HT-29 (cell line): ENCODE results near the gene CYP4Z1. TPM values are rescaled to one million over a fixed set of nuclear protein-coding genes. Genes with fewer than 3 reads are reported as not detected.
A peak's percentile ranks its signal among the peaks of the same experiment; 100 is the strongest.
"Not testable (repeated sequence)": the region's sequence is repeated elsewhere in the genome, so short reads cannot be mapped to it uniquely, and the experiment has no call there.

ENCODE experiments used
- DNase-seq: peaks from one replicate; pipeline ENCODE4 v3.0.0-alpha.2; 2015; ENCODE audit warnings: low spot score
- total RNA-seq: library from RNA; depleted of rRNA; stranded (reverse); fragments of >200 nt; shearing (Covaris generic); gene quantifications from 2 replicates; pipeline ENCODE4 v1.2.3, GENCODE V29; 2014; rRNA removed

CYP4Z1 gene
- not detected in 2 replicates for total RNA-seq

- no peak for DNase-seq
These were observed at the start of gene CYP4Z1 for GRCh38 chr1:47067097-47067594. TSS of gene CYP4Z1 (plus strand) at chr1:47067231. CDS start at chr1:47067491, 260 bp downstream.

- DNase-seq = no peak
These were observed 46.0 kb upstream of the CYP4Z1 start for GRCh38 chr1:47021070-47021469.

GRCh38 chr1:47023268-47024140 lies 43.5 kb upstream of the CYP4Z1 start, which contains the start of gene CYP4X1:
TSS of gene CYP4X1 (plus strand) at chr1:47023669. CDS start at chr1:47023818, 149 bp downstream.
- DNase-seq = no peak

GRCh38 chr1:47024141-47024801 lies 42.8 kb upstream of the CYP4Z1 start:
- DNase-seq = no peak

- DNase-seq = no peak
These were observed 36.7 kb upstream of the CYP4Z1 start for GRCh38 chr1:47030170-47030805.

GRCh38 chr1:47031059-47031458 lies 36.0 kb upstream of the CYP4Z1 start:
- DNase-seq = peak; percentile 7

GRCh38 chr1:47031585-47031984 lies 35.4 kb upstream of the CYP4Z1 start:
- DNase-seq = no peak

- no peak for DNase-seq
These were observed 30.3 kb upstream of the CYP4Z1 start for GRCh38 chr1:47036764-47037163.

- DNase-seq = no peak
These were observed 7.7 kb upstream of the CYP4Z1 start for GRCh38 chr1:47059376-47059775.

- not testable (repeated sequence) for DNase-seq
These were observed 2.0 kb downstream of the CYP4Z1 start for GRCh38 chr1:47069080-47069479.

- DNase-seq = not testable (repeated sequence)
These were observed 2.5 kb downstream of the CYP4Z1 start for GRCh38 chr1:47069509-47069908.

GRCh38 chr1:47089356-47089755 lies 22.3 kb downstream of the CYP4Z1 start:
- peak; percentile 54 for DNase-seq

GRCh38 chr1:47091476-47091875 lies 24.4 kb downstream of the CYP4Z1 start:
- DNase-seq = not testable (repeated sequence)

GRCh38 chr1:47104816-47105215 lies 37.8 kb downstream of the CYP4Z1 start:
- DNase-seq = no peak

GRCh38 chr1:47106792-47107191 lies 39.8 kb downstream of the CYP4Z1 start:
- no peak for DNase-seq

- DNase-seq = peak; percentile 53
These were observed 41.0 kb downstream of the CYP4Z1 start for GRCh38 chr1:47107851-47108574.

- DNase-seq = not testable (repeated sequence)
These were observed 42.5 kb downstream of the CYP4Z1 start for GRCh38 chr1:47109482-47109881.

- no peak for DNase-seq
These were observed 46.1 kb downstream of the CYP4Z1 start for GRCh38 chr1:47113178-47113577.

GRCh38 chr1:47121039-47121438 lies 54.0 kb downstream of the CYP4Z1 start:
- DNase-seq = not testable (repeated sequence)

- DNase-seq = not testable (repeated sequence)
These were observed 57.8 kb downstream of the CYP4Z1 start for GRCh38 chr1:47124834-47125233.

- not testable (repeated sequence) for DNase-seq
These were observed 60.0 kb downstream of the CYP4Z1 start for GRCh38 chr1:47126997-47127396.
